Thoracic aorta (tissue), 2 donors: ENCODE data around the gene KAT6B. TPM values are rescaled to one million over a fixed set of nuclear protein-coding genes. Genes with fewer than 3 reads are reported as not detected.

ENCODE experiments used
- ATAC-seq: fragments of 150-250 bp; one replicate; pipeline ENCODE4 v1.8.0; 2017; ENCODE audit warnings: low read depth; ENCODE audit not compliant: insufficient number of reproducible peaks, low FRiP score
- DNase-seq: peaks from one replicate; pipeline ENCODE4 v3.0.0-alpha.2; 2020; ENCODE audit warnings: low spot score
- H3K27ac ChIP-seq, 2 donors: fragments of 200-600 bp; sonication (generic); 1 replicate in 1 of 2; 2 replicates in 1 of 2; pipeline ENCODE4 v1.5.1; 2016; ENCODE audit warnings: mild to moderate bottlenecking in 2 of 2, moderate library complexity in 2 of 2
- H3K27me3 ChIP-seq: fragments of 200-600 bp; sonication (generic); replicated peaks from 2 replicates; pipeline ENCODE4 v1.6.0; 2016; ENCODE audit warnings: mild to moderate bottlenecking; ENCODE audit not compliant: insufficient read depth
- H3K36me3 ChIP-seq: fragments of 200-600 bp; sonication (generic); one replicate; pipeline ENCODE4 v1.5.1; 2016
- H3K4me1 ChIP-seq, 2 donors: fragments of 200-600 bp; sonication (generic); 1 replicate in 1 of 2; 2 replicates in 1 of 2; pipeline versions ENCODE4 v1.5.1 to v1.6.0; 2016; ENCODE audit warnings: low read depth in 2 of 2, mild to moderate bottlenecking in 1 of 2; ENCODE audit not compliant: control insufficient read depth in 1 of 2
- H3K4me3 ChIP-seq: fragments of 200-600 bp; sonication (generic); 2 replicates; pipeline ENCODE4 v1.5.1; 2016; ENCODE audit warnings: mild to moderate bottlenecking
- H3K9me3 ChIP-seq: fragments of 200-600 bp; sonication (generic); 2 replicates; pipeline ENCODE4 v1.5.1; 2016
- total RNA-seq, 2 donors: library from RNA; depleted of rRNA; stranded (reverse); fragments of >200 nt; gene quantifications; one replicate each; pipeline versions ENCODE4 v1.1.0 to v1.2.3, GENCODE V29; 2016
- TF ChIP-seq, protein P1 (sequence below): fragments of 200-600 bp; sonication (generic); IDR thresholded peaks from one replicate; pipeline ENCODE4 v1.5.1; 2019; ENCODE audit warnings: antibody characterized with exemption

The KAT6B gene
- total RNA-seq, 2 donors from 2014 or later, result 38.4 to 46.9 TPM

DNA sequence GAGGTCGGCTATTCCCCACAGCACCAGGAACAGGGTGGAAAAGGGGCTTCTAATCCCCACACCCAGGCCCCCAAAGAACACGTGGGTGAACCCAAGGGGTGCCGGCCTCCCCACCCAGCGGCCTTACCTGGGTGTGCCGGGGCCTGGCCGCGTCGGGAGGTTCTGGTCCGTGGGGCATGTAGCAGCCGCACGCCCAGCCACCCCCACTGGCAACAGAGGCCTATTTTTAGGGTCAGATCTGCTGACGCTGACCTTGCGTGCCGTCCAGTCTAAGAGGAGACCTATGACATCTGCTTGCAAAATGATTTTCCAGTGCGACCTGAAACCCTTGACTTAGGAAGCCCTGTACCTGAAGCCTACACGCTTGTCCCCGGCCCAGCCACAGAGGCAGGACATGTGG, 247.0 kb downstream of the KAT6B start:
- Histone ChIP-seq H3K36me3 (no peaks in the 10 kb centered on the region), H3K9me3 (no peaks in the 10 kb centered on the region), H3K27ac (no peak overlapping the region), H3K4me3 (no peak overlapping the region), H3K4me1 (no peaks in the 10 kb centered on the region), H3K27me3 (no peaks in the 10 kb centered on the region)
- TF ChIP-seq, protein P1, sequence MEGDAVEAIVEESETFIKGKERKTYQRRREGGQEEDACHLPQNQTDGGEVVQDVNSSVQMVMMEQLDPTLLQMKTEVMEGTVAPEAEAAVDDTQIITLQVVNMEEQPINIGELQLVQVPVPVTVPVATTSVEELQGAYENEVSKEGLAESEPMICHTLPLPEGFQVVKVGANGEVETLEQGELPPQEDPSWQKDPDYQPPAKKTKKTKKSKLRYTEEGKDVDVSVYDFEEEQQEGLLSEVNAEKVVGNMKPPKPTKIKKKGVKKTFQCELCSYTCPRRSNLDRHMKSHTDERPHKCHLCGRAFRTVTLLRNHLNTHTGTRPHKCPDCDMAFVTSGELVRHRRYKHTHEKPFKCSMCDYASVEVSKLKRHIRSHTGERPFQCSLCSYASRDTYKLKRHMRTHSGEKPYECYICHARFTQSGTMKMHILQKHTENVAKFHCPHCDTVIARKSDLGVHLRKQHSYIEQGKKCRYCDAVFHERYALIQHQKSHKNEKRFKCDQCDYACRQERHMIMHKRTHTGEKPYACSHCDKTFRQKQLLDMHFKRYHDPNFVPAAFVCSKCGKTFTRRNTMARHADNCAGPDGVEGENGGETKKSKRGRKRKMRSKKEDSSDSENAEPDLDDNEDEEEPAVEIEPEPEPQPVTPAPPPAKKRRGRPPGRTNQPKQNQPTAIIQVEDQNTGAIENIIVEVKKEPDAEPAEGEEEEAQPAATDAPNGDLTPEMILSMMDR, result no peak
- ATAC-seq (no peak), DNase-seq (no peak)

DNA sequence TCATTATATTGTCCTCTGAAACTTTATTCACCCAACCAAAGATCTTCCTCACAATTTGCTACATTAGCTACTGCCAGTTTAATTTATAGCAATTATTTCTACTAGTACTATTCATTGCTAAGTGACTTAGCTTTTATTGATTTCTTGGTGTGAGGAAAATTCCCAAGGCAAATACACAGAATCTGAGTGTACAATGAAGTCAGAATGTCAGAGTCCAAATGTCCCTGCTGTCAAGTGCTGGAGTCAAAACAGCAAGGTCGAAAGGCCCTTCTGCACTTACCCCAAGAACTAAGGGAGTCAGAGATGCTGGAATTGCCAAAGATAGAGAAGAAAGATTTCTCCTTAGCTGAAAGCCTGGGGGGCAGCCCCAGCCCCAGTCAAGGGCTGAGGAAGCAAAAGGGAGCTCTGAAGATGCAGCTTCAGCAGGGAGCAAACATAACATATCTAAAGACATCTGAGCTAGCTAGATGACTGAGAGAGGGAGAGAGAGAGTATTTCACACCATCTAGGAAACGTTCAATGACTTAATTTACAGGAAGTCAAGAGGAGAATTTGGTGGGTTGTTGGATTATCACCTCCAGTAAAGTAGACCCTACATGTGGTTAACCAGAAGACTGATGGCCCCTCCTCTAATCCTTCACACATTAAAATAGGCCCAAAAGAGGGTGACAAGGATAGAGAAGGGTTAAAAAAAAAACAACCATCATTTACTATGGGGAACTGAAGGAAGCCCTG, 248.5 kb downstream of the KAT6B start:
- DNase-seq, result no peak
- no peaks in the 10 kb centered on the region for H3K9me3 ChIP-seq
- no peak overlapping the region for H3K4me3 ChIP-seq
- no peak overlapping the region for H3K27ac ChIP-seq
- H3K36me3 ChIP-seq, result no peaks in the 10 kb centered on the region
- no peaks in the 10 kb centered on the region for H3K4me1 ChIP-seq
- TF ChIP-seq, protein P1, result no peak
- no peaks in the 10 kb centered on the region for H3K27me3 ChIP-seq
- no peak for ATAC-seq

DNA sequence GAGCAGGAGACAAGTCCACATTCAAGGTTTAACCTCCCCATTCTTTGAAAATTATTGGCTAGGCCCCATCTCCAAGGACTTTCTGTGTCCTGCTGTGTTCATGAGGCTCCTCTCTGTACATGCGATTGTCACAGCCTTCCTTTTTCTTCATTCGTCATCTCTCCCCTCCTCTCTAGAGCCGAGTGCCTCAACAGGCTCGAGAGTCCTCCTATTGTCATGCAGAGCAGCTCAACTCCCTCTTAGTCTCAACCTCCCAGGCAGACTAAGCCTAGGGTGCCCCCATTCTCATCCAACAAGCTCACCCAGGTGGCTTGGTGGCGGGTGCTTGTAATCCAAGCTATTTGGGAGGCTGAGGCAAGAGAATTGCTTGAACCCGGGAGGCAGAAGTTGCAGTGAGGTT, 249.9 kb downstream of the KAT6B start:
- ATAC-seq, result no peak
- H3K4me3 ChIP-seq, result no peak overlapping the region
- no peak for DNase-seq
- TF ChIP-seq, protein P1, result no peak
- no peak overlapping the region for H3K27ac ChIP-seq
- no peaks in the 10 kb centered on the region for H3K27me3 ChIP-seq
- peaks cover 2% of the 10 kb centered on the region for H3K9me3 ChIP-seq
- no peaks in the 10 kb centered on the region for H3K36me3 ChIP-seq
- H3K4me1 ChIP-seq, result no peaks in the 10 kb centered on the region

DNA sequence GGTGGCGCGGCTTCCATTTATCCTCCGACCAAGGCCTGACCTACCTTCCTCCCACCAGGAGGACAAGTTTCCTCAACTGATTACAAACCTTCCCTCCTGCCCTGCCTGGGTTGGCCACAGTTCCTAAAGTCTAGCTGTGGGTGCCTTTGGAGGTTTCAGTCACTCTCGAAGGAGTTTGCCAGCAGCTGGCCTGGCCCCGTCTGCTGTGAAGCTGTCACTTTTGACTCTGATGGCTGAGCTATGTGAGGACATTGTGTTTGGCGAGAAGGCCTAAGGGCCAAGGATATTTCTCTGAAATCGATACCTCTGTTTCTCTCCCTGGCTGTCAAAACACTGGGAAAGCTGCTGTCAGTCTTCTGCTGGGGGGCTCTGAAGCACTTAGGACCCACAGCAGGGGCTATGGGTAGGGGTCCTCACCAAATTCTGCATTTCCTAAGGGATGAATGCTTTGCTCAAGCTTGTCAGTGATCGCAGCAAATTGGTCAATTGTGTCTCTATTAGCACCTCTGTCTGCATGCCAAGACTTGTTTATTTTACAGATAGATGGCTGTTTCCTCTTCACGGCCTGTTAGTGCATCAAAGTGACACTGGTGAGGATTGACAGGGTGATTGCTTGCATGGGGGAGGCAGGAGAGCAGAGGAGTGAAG, 253.2 kb downstream of the KAT6B start:
- TF ChIP-seq, protein P1, result no peak
- Histone ChIP-seq H3K36me3 (no peaks in the 10 kb centered on the region), H3K9me3 (peaks cover 3% of the 10 kb centered on the region), H3K27me3 (no peaks in the 10 kb centered on the region), H3K4me1 (no peaks in the 10 kb centered on the region), H3K27ac (no peak overlapping the region), H3K4me3 (no peak overlapping the region)
- no peak for ATAC-seq
- no peak for DNase-seq

DNA sequence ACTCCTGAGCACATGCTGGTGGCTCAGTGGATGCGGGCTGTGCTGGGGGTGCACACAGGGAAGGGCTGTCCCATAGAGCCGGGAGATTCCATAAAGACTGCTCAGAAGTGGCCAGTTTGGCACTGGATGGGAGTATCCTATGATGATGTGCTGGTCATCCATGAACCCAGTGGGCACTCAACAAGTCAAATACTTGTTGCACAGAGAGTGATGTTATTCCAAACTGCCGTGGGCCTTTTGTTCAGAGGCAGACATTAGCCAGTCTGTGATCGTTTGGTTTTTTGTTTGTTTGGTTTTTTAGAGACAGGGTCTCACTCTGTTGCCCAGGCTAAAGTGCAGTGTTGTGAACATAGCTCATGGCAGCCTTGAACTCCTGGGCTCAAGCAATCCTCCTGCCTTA, 254.2 kb downstream of the KAT6B start:
- DNase-seq, result no peak
- no peak overlapping the region for H3K27ac ChIP-seq
- H3K4me3 ChIP-seq, result no peak overlapping the region
- no peaks in the 10 kb centered on the region for H3K4me1 ChIP-seq
- no peaks in the 10 kb centered on the region for H3K36me3 ChIP-seq
- TF ChIP-seq, protein P1, result no peak
- ATAC-seq, result no peak
- no peaks in the 10 kb centered on the region for H3K27me3 ChIP-seq
- peaks cover 3% of the 10 kb centered on the region for H3K9me3 ChIP-seq
